ENCODE measurements around the gene CXCL9. TPM values are rescaled to one million over a fixed set of nuclear protein-coding genes. Genes with fewer than 3 reads are reported as not detected.
A peak's percentile ranks its signal among the peaks of the same experiment; 100 is the strongest.
"Not testable (repeated sequence)": the region's sequence is repeated elsewhere in the genome, so short reads cannot be mapped to it uniquely, and the experiment has no call there.

The CXCL9 gene
- under 1 TPM; 0.07 to 0.13 (median 0.10) TPM for polyA plus RNA-seq (ENCODE audit: insufficient read length in 4 of 4)

- DNase-seq (ENCODE audit: low read depth in 4 of 4, low spot score in 2 of 4): no peak
Observed at GRCh38 chr4:76007089-76007862, at the start of gene CXCL9. TSS of gene CXCL9 (minus strand) at chr4:76007509. CDS start at chr4:76007449, 60 bp downstream.

- DNase-seq (ENCODE audit: low read depth in 4 of 4, low spot score in 2 of 4): no peak
Observed at GRCh38 chr4:76055421-76055820, 48.1 kb upstream of the CXCL9 start.

- no peak for DNase-seq (ENCODE audit: low read depth in 4 of 4, low spot score in 2 of 4)
Observed at GRCh38 chr4:76055016-76055415, 47.7 kb upstream of the CXCL9 start.

GRCh38 chr4:76053730-76054129, 46.4 kb upstream of the CXCL9 start:
- DNase-seq (ENCODE audit: low read depth in 4 of 4, low spot score in 2 of 4): no peak

GRCh38 chr4:76050560-76051050, 43.3 kb upstream of the CXCL9 start:
- DNase-seq (ENCODE audit: low read depth in 4 of 4, low spot score in 2 of 4): not testable (repeated sequence)

GRCh38 chr4:76049860-76050416, 42.6 kb upstream of the CXCL9 start:
- not testable (repeated sequence) for DNase-seq (ENCODE audit: low read depth in 4 of 4, low spot score in 2 of 4)

- not testable (repeated sequence) for DNase-seq (ENCODE audit: low read depth in 4 of 4, low spot score in 2 of 4)
Observed at GRCh38 chr4:76044686-76045085, 37.4 kb upstream of the CXCL9 start.

- DNase-seq (ENCODE audit: low read depth in 4 of 4, low spot score in 2 of 4): not testable (repeated sequence)
Observed at GRCh38 chr4:76043306-76043705, 36.0 kb upstream of the CXCL9 start.

GRCh38 chr4:76042241-76042998, 35.1 kb upstream of the CXCL9 start:
- DNase-seq (ENCODE audit: low read depth in 4 of 4, low spot score in 2 of 4): not testable (repeated sequence)

GRCh38 chr4:76036855-76037254, 29.5 kb upstream of the CXCL9 start:
- no peak for DNase-seq (ENCODE audit: low read depth in 4 of 4, low spot score in 2 of 4)

- DNase-seq (ENCODE audit: low read depth in 4 of 4, low spot score in 2 of 4): no peak
Observed at GRCh38 chr4:76035799-76036380, 28.6 kb upstream of the CXCL9 start, which contains the start of gene CXCL11. TSS of gene CXCL11 (minus strand) at chr4:76036070. CDS start at chr4:76035987, 83 bp downstream.

- no peak for DNase-seq (ENCODE audit: low read depth in 4 of 4, low spot score in 2 of 4)
Observed at GRCh38 chr4:76035141-76035540, 27.8 kb upstream of the CXCL9 start.

GRCh38 chr4:76029300-76029699, 22.0 kb upstream of the CXCL9 start:
- no peak for DNase-seq (ENCODE audit: low read depth in 4 of 4, low spot score in 2 of 4)

- peak in 1 of 4 donors; percentile 33 for DNase-seq (ENCODE audit: low read depth in 4 of 4, low spot score in 2 of 4)
Observed at GRCh38 chr4:76028350-76028765, 21.0 kb upstream of the CXCL9 start.

- DNase-seq (ENCODE audit: low read depth in 4 of 4, low spot score in 2 of 4): no peak
Observed at GRCh38 chr4:76024065-76024464, 16.8 kb upstream of the CXCL9 start.

- no peak for DNase-seq (ENCODE audit: low read depth in 4 of 4, low spot score in 2 of 4)
Observed at GRCh38 chr4:76023389-76023788, 16.1 kb upstream of the CXCL9 start, which contains the start of gene CXCL10. TSS of gene CXCL10 (minus strand) at chr4:76023497. CDS start at chr4:76023431, 66 bp downstream.

- DNase-seq (ENCODE audit: low read depth in 4 of 4, low spot score in 2 of 4): no peak
Observed at GRCh38 chr4:76022677-76023076, 15.4 kb upstream of the CXCL9 start.

- DNase-seq (ENCODE audit: low read depth in 4 of 4, low spot score in 2 of 4): no peak
Observed at GRCh38 chr4:76022031-76022430, 14.7 kb upstream of the CXCL9 start.

GRCh38 chr4:76017056-76017686, 9.9 kb upstream of the CXCL9 start:
- no peak for DNase-seq (ENCODE audit: low read depth in 4 of 4, low spot score in 2 of 4)

GRCh38 chr4:76016393-76016792, 9.1 kb upstream of the CXCL9 start:
- DNase-seq (ENCODE audit: low read depth in 4 of 4, low spot score in 2 of 4): no peak

Measured in left renal cortex interstitium (tissue), 4 donors.